Mesenchymal stem cell (in vitro differentiated cells and primary cell): Measurements from ENCODE around the gene LILRA1.
"Not testable (repeated sequence)": the region's sequence is repeated elsewhere in the genome, so short reads cannot be mapped to it uniquely, and the experiment has no call there.

Source experiments
- DNase-seq: peaks from one replicate; pipeline ENCODE4 v3.0.0-alpha.2; 2013
- H2AFZ ChIP-seq: one replicate; pipeline ENCODE4 v1.6.1; 2013; ENCODE audit warnings: low read depth, mild to moderate bottlenecking, control low read depth, inconsistent platforms, low read length, moderate library complexity
- H2AK5ac ChIP-seq: 2 replicates; pipeline ENCODE4 v1.6.1; 2013; ENCODE audit warnings: low read length, moderate library complexity, mild to moderate bottlenecking, inconsistent platforms; ENCODE audit not compliant: severe bottlenecking
- H2BK120ac ChIP-seq: one replicate; pipeline ENCODE4 v1.6.1; 2013; ENCODE audit warnings: low read depth, mild to moderate bottlenecking, inconsistent platforms, low read length, moderate library complexity
- H2BK12ac ChIP-seq, 2 experiments: one replicate each; pipeline ENCODE4 v1.6.1; 2013; ENCODE audit warnings: inconsistent platforms in 2 of 2, low read length in 2 of 2, mild to moderate bottlenecking in 2 of 2, moderate library complexity in 2 of 2, control low read depth in 1 of 2
- H2BK15ac ChIP-seq: one replicate; pipeline ENCODE4 v1.6.1; 2013; ENCODE audit warnings: mild to moderate bottlenecking, low read depth, inconsistent platforms; ENCODE audit not compliant: poor library complexity, severe bottlenecking
- H2BK5ac ChIP-seq: 2 replicates; pipeline ENCODE4 v1.6.1; 2013; ENCODE audit warnings: low read depth, mild to moderate bottlenecking, low read length, control low read depth, inconsistent platforms; ENCODE audit not compliant: poor library complexity, severe bottlenecking
- H3K14ac ChIP-seq, 2 experiments: one replicate each; pipeline ENCODE4 v1.6.1; 2013; ENCODE audit warnings: inconsistent platforms in 2 of 2, low read length in 2 of 2, control low read depth in 1 of 2, mild to moderate bottlenecking in 1 of 2, moderate library complexity in 1 of 2
- H3K18ac ChIP-seq, 2 experiments: one replicate each; pipeline ENCODE4 v1.6.1; 2013; ENCODE audit warnings: inconsistent platforms in 2 of 2, low read length in 2 of 2, control low read depth in 1 of 2, low read depth in 1 of 2, mild to moderate bottlenecking in 1 of 2
- H3K23ac ChIP-seq, 2 experiments: one replicate each; pipeline ENCODE4 v1.6.1; 2013; ENCODE audit warnings: inconsistent platforms in 2 of 2, low read length in 2 of 2, mild to moderate bottlenecking in 2 of 2, moderate library complexity in 2 of 2, control low read depth in 1 of 2
- H3K27ac ChIP-seq: 2 replicates; pipeline ENCODE4 v1.5.1; 2013; ENCODE audit warnings: mild to moderate bottlenecking, moderate library complexity, low read length, control low read depth, inconsistent platforms; ENCODE audit not compliant: poor library complexity, severe bottlenecking
- H3K27me3 ChIP-seq, 2 experiments: 2 replicates each; pipeline versions ENCODE4 v1.6.1 to v1.7.0; 2013; ENCODE audit warnings: low read length in 2 of 2, mild to moderate bottlenecking in 2 of 2, moderate library complexity in 2 of 2, control low read depth in 1 of 2, inconsistent platforms in 1 of 2; ENCODE audit not compliant: control insufficient read depth in 1 of 2, insufficient read depth in 1 of 2
- H3K36me3 ChIP-seq, 2 experiments: 2 replicates each; pipeline versions ENCODE4 v1.6.1 to v1.7.0; 2013; ENCODE audit warnings: low read length in 2 of 2, control low read depth in 1 of 2, inconsistent platforms in 1 of 2, low read depth in 1 of 2, mild to moderate bottlenecking in 1 of 2; ENCODE audit not compliant: insufficient read depth in 2 of 2, control insufficient read depth in 1 of 2
- H3K4ac ChIP-seq, 2 experiments: one replicate each; pipeline ENCODE4 v1.6.1; 2013; ENCODE audit warnings: inconsistent platforms in 2 of 2, low read length in 2 of 2, mild to moderate bottlenecking in 2 of 2, moderate library complexity in 2 of 2, control low read depth in 1 of 2, low read depth in 1 of 2
- H3K4me1 ChIP-seq: 2 replicates; pipeline ENCODE4 v1.6.1; 2013; ENCODE audit warnings: low read depth, low read length, control low read depth; ENCODE audit not compliant: control insufficient read depth, insufficient read depth
- H3K4me2 ChIP-seq: 2 replicates; pipeline ENCODE4 v1.6.1; 2013; ENCODE audit warnings: low read length, mild to moderate bottlenecking, inconsistent platforms; ENCODE audit not compliant: poor library complexity, severe bottlenecking
- H3K4me3 ChIP-seq, 2 experiments: 2 replicates each; pipeline versions ENCODE4 v1.5.1 to v1.7.0; 2013; ENCODE audit warnings: low read length in 2 of 2, mild to moderate bottlenecking in 2 of 2, control low read depth in 1 of 2, low read depth in 1 of 2; ENCODE audit not compliant: insufficient read depth in 1 of 2
- H3K79me1 ChIP-seq: replicated peaks from 2 replicates; pipeline ENCODE4 v1.6.1; 2013; ENCODE audit warnings: mild to moderate bottlenecking, control low read depth, low read length, inconsistent platforms; ENCODE audit not compliant: poor library complexity, severe bottlenecking
- H3K9ac ChIP-seq: 2 replicates; pipeline ENCODE4 v1.7.0; 2013; ENCODE audit warnings: mild to moderate bottlenecking, low read length, moderate library complexity
- H3K9me3 ChIP-seq: 2 replicates; pipeline ENCODE4 v1.7.0; 2013; ENCODE audit warnings: mild to moderate bottlenecking, low read length; ENCODE audit not compliant: control insufficient read depth
- H4K8ac ChIP-seq: one replicate; pipeline ENCODE4 v1.6.1; 2013; ENCODE audit warnings: inconsistent platforms, mild to moderate bottlenecking, low read length, moderate library complexity
- H4K91ac ChIP-seq: one replicate; pipeline ENCODE4 v1.6.1; 2013; ENCODE audit warnings: mild to moderate bottlenecking, low read length, inconsistent platforms
- WGBS: methylation state at CpG from one replicate; pipeline ENCODE4 v1.1.7; 2013; ENCODE audit warnings: mixed read lengths; 5-methylcytosine and 5-hydroxymethylcytosine counted together

Gene LILRA1

GRCh38 chr19:54642953-54643352 lies 49.5 kb downstream of the LILRA1 start:
- H2BK120ac ChIP-seq, H4K91ac ChIP-seq, H2AFZ ChIP-seq, H3K9me3 ChIP-seq, H3K4me3 ChIP-seq, DNase-seq, H3K36me3 ChIP-seq, H3K4me1 ChIP-seq, H2BK5ac ChIP-seq, H2BK12ac ChIP-seq, H3K27me3 ChIP-seq, H3K4ac ChIP-seq, H3K14ac ChIP-seq, H4K8ac ChIP-seq, H2BK15ac ChIP-seq, H3K9ac ChIP-seq, H3K18ac ChIP-seq, H3K4me2 ChIP-seq, H3K79me1 ChIP-seq, H2AK5ac ChIP-seq, H3K23ac ChIP-seq, H3K27ac ChIP-seq: not testable (repeated sequence)
- 68% methylated on average over 3 of the region's 5 CpGs for whole genome bisulfite sequencing

GRCh38 chr19:54643583-54643982 lies 50.2 kb downstream of the LILRA1 start:
- DNase-seq, H2BK5ac ChIP-seq, H2BK12ac ChIP-seq, H3K18ac ChIP-seq, H3K4me2 ChIP-seq, H3K36me3 ChIP-seq, H2BK15ac ChIP-seq, H3K4me3 ChIP-seq, H4K8ac ChIP-seq, H2BK120ac ChIP-seq, H3K14ac ChIP-seq, H2AFZ ChIP-seq, H2AK5ac ChIP-seq, H3K23ac ChIP-seq, H3K27ac ChIP-seq, H3K4ac ChIP-seq, H3K4me1 ChIP-seq, H3K9ac ChIP-seq, H3K27me3 ChIP-seq, H4K91ac ChIP-seq, H3K9me3 ChIP-seq, H3K79me1 ChIP-seq: not testable (repeated sequence)
- WGBS = 39% methylated on average over 3 of the region's 6 CpGs

GRCh38 chr19:54644056-54644455 lies 50.6 kb downstream of the LILRA1 start:
- Histone ChIP-seq H2AK5ac (no peak overlapping the region), H4K8ac (no peak overlapping the region), H3K4ac (no peak overlapping the region), H3K36me3 (no peaks in the 10 kb centered on the region), H3K9me3 (no peaks in the 10 kb centered on the region), H3K4me2 (no peak overlapping the region), H2AFZ (no peak overlapping the region), H2BK12ac (no peak overlapping the region), H2BK120ac (no peak overlapping the region), H2BK15ac (no peak overlapping the region), H3K4me3 (no peak overlapping the region), H3K23ac (no peak overlapping the region), H3K27ac (no peak overlapping the region), H3K79me1 (no peaks in the 10 kb centered on the region), H3K18ac (no peak overlapping the region), H3K4me1 (no peaks in the 10 kb centered on the region), H2BK5ac (no peak overlapping the region), H3K14ac (no peak overlapping the region), H3K27me3 (no peaks in the 10 kb centered on the region), H4K91ac (no peak overlapping the region), H3K9ac (no peak overlapping the region)
- DNase-seq = no peak
- 58% methylated on average over 5 of the region's 5 CpGs for WGBS

GRCh38 chr19:54646331-54646841 lies 53.0 kb downstream of the LILRA1 start:
- H3K9me3 ChIP-seq = no peaks in the 10 kb centered on the region
- WGBS = 75% methylated on average over 19 of the region's 19 CpGs
- no peak overlapping the region for H3K23ac ChIP-seq
- H3K9ac ChIP-seq = no peak overlapping the region
- no peak overlapping the region for H2AK5ac ChIP-seq
- no peak overlapping the region for H2BK15ac ChIP-seq
- H3K79me1 ChIP-seq = no peaks in the 10 kb centered on the region
- no peak overlapping the region for H2BK5ac ChIP-seq
- no peak overlapping the region for H2AFZ ChIP-seq
- H3K18ac ChIP-seq = no peak overlapping the region
- H4K91ac ChIP-seq = no peak overlapping the region
- DNase-seq = no peak
- no peak overlapping the region for H2BK120ac ChIP-seq
- H3K4me1 ChIP-seq = no peaks in the 10 kb centered on the region
- no peak overlapping the region for H3K4me3 ChIP-seq
- no peak overlapping the region for H3K27ac ChIP-seq
- H2BK12ac ChIP-seq = no peak overlapping the region
- no peaks in the 10 kb centered on the region for H3K36me3 ChIP-seq
- H3K4ac ChIP-seq = no peak overlapping the region
- H3K14ac ChIP-seq = no peak overlapping the region
- no peak overlapping the region for H3K4me2 ChIP-seq
- H3K27me3 ChIP-seq = no peaks in the 10 kb centered on the region
- no peak overlapping the region for H4K8ac ChIP-seq
